ENCODE measurements around the gene RAB6B.

The RAB6B gene

GRCh38 chr3:133890972-133891644 lies 4.6 kb downstream of the RAB6B start:
- TF ChIP-seq CTCF (IDR thresholded peaks at IDR 0.05; ENCODE audit: low read depth, low read length), result no peak
- TF ChIP-seq EZH2phosphoT487 (IDR thresholded peaks at IDR 0.05; ENCODE audit: low read depth), result no peak
- peaks cover 4% of the 10 kb centered on the region for H3K27me3 ChIP-seq (ENCODE audit: low read depth, low read length)
- H3K4me3 ChIP-seq (ENCODE audit: low read length), result no peak overlapping the region
- no peaks in the 10 kb centered on the region for H4K20me1 ChIP-seq (ENCODE audit: insufficient read depth, low read length)
- H3K27ac ChIP-seq (ENCODE audit: low read length), result no peak overlapping the region
- H2AFZ ChIP-seq (ENCODE audit: low read depth, low read length), result no peak overlapping the region
- no peaks in the 10 kb centered on the region for H3K9me3 ChIP-seq (ENCODE audit: insufficient read depth, low read length)
- H3K79me2 ChIP-seq (ENCODE audit: low read length), result no peaks in the 10 kb centered on the region
- H3K9ac ChIP-seq (ENCODE audit: low read length), result no peak overlapping the region
- H3K4me2 ChIP-seq (ENCODE audit: low read length), result no peak overlapping the region
- no peaks in the 10 kb centered on the region for H3K36me3 ChIP-seq (replicated peaks; ENCODE audit: low read depth, low read length)
- H3K4me1 ChIP-seq (ENCODE audit: low read length), result peaks cover 5% of the 10 kb centered on the region

GRCh38 chr3:133890037-133890436 lies 5.6 kb downstream of the RAB6B start:
- Histone ChIP-seq H3K36me3 (replicated peaks; ENCODE audit: low read depth, low read length) (no peaks in the 10 kb centered on the region), H3K27ac (ENCODE audit: low read length) (no peak overlapping the region), H3K4me1 (ENCODE audit: low read length) (peaks cover 5% of the 10 kb centered on the region), H3K9ac (ENCODE audit: low read length) (no peak overlapping the region), H4K20me1 (ENCODE audit: insufficient read depth, low read length) (no peaks in the 10 kb centered on the region), H3K4me2 (ENCODE audit: low read length) (no peak overlapping the region), H3K27me3 (ENCODE audit: low read depth, low read length) (peaks cover 10% of the 10 kb centered on the region), H3K79me2 (ENCODE audit: low read length) (no peaks in the 10 kb centered on the region), H3K4me3 (ENCODE audit: low read length) (no peak overlapping the region), H3K9me3 (ENCODE audit: insufficient read depth, low read length) (no peaks in the 10 kb centered on the region), H2AFZ (ENCODE audit: low read depth, low read length) (no peak overlapping the region)
- TF ChIP-seq CTCF (IDR thresholded peaks at IDR 0.05; ENCODE audit: low read depth, low read length) (no peak), EZH2phosphoT487 (IDR thresholded peaks at IDR 0.05; ENCODE audit: low read depth) (no peak)

GRCh38 chr3:133888726-133889340 lies 6.8 kb downstream of the RAB6B start:
- Histone ChIP-seq H3K9ac (ENCODE audit: low read length) (no peak overlapping the region), H3K9me3 (ENCODE audit: insufficient read depth, low read length) (no peaks in the 10 kb centered on the region), H3K79me2 (ENCODE audit: low read length) (no peaks in the 10 kb centered on the region), H2AFZ (ENCODE audit: low read depth, low read length) (no peak overlapping the region), H3K27ac (ENCODE audit: low read length) (no peak overlapping the region), H3K4me2 (ENCODE audit: low read length) (no peak overlapping the region), H3K36me3 (replicated peaks; ENCODE audit: low read depth, low read length) (no peaks in the 10 kb centered on the region), H3K4me3 (ENCODE audit: low read length) (no peak overlapping the region), H3K4me1 (ENCODE audit: low read length) (peaks cover 5% of the 10 kb centered on the region), H3K27me3 (ENCODE audit: low read depth, low read length) (peaks cover 12% of the 10 kb centered on the region), H4K20me1 (ENCODE audit: insufficient read depth, low read length) (no peaks in the 10 kb centered on the region)
- TF ChIP-seq CTCF (IDR thresholded peaks at IDR 0.05; ENCODE audit: low read depth, low read length), result no peak

- Histone ChIP-seq H3K27ac (ENCODE audit: low read length) (no peak overlapping the region), H3K36me3 (replicated peaks; ENCODE audit: low read depth, low read length) (no peaks in the 10 kb centered on the region), H3K4me3 (ENCODE audit: low read length) (no peak overlapping the region), H3K9me3 (ENCODE audit: insufficient read depth, low read length) (no peaks in the 10 kb centered on the region), H3K79me2 (ENCODE audit: low read length) (no peaks in the 10 kb centered on the region), H3K27me3 (ENCODE audit: low read depth, low read length) (peaks cover 16% of the 10 kb centered on the region), H3K4me2 (ENCODE audit: low read length) (no peak overlapping the region), H4K20me1 (ENCODE audit: insufficient read depth, low read length) (no peaks in the 10 kb centered on the region), H3K9ac (ENCODE audit: low read length) (no peak overlapping the region), H2AFZ (ENCODE audit: low read depth, low read length) (no peak overlapping the region), H3K4me1 (ENCODE audit: low read length) (peaks cover 5% of the 10 kb centered on the region)
- TF ChIP-seq EZH2phosphoT487 (IDR thresholded peaks at IDR 0.05; ENCODE audit: low read depth), result no peak
- no peak for TF ChIP-seq CTCF (IDR thresholded peaks at IDR 0.05; ENCODE audit: low read depth, low read length)
Observed at GRCh38 chr3:133887803-133888703, 7.6 kb downstream of the RAB6B start.

Data from OCI-LY3 (cell line).